ENCODE measurements around the gene OR3A2.
"Not testable (repeated sequence)": the region's sequence is repeated elsewhere in the genome, so short reads cannot be mapped to it uniquely, and the experiment has no call there.

Gene OR3A2

GRCh38 chr17:3308603-3309002 is 77.5 kb downstream of the OR3A2 start:
- in situ Hi-C loops (cut with MboI; ENCODE audit: low pct_unique_long_range_greater_than_20kb, low sequenced_read_pairs): loop anchor here (25.0 kb wide), 1 partner anchor 96 kb away; the partner anchor contains the start of gene OR1A1

GRCh38 chr17:3298260-3298659 is 87.8 kb downstream of the OR3A2 start, which contains the start of gene OR3A1:
TSS of gene OR3A1 (minus strand) at chr17:3298360. CDS start at chr17:3292582, 5,778 bp downstream.
- DNase-seq: no peak
- in situ Hi-C loops (cut with MboI; ENCODE audit: low pct_unique_long_range_greater_than_20kb, low sequenced_read_pairs): no loop called here

More at GRCh38 chr17:3308603-3309002, 77.5 kb downstream of the OR3A2 start:
- peak; percentile 5 for DNase-seq

GRCh38 chr17:3295632-3296031 is 90.5 kb downstream of the OR3A2 start:
- no peak for DNase-seq
- in situ Hi-C loops (cut with MboI; ENCODE audit: low pct_unique_long_range_greater_than_20kb, low sequenced_read_pairs): no loop called here

GRCh38 chr17:3293548-3293947 is 92.6 kb downstream of the OR3A2 start:
- DNase-seq; in situ Hi-C loops (cut with MboI; ENCODE audit: low pct_unique_long_range_greater_than_20kb, low sequenced_read_pairs): not testable (repeated sequence)

GRCh38 chr17:3282901-3283300 is 103.2 kb downstream of the OR3A2 start:
- in situ Hi-C loops (cut with MboI; ENCODE audit: low pct_unique_long_range_greater_than_20kb, low sequenced_read_pairs): no loop called here
- no peak for DNase-seq

GRCh38 chr17:3276126-3276525 is 110.0 kb downstream of the OR3A2 start:
- in situ Hi-C loops (cut with MboI; ENCODE audit: low pct_unique_long_range_greater_than_20kb, low sequenced_read_pairs): no loop called here
- no peak for DNase-seq

- no peak for DNase-seq
- in situ Hi-C loops (cut with MboI; ENCODE audit: low pct_unique_long_range_greater_than_20kb, low sequenced_read_pairs): no loop called here
Observed at GRCh38 chr17:3271072-3271848, 114.8 kb downstream of the OR3A2 start.

GRCh38 chr17:3260600-3260999 is 125.5 kb downstream of the OR3A2 start:
- in situ Hi-C loops (cut with MboI; ENCODE audit: low pct_unique_long_range_greater_than_20kb, low sequenced_read_pairs): no loop called here
- DNase-seq: no peak

GRCh38 chr17:3260163-3260562 is 125.9 kb downstream of the OR3A2 start:
- in situ Hi-C loops (cut with MboI; ENCODE audit: low pct_unique_long_range_greater_than_20kb, low sequenced_read_pairs): no loop called here
- no peak for DNase-seq

GRCh38 chr17:3256575-3256974 is 129.5 kb downstream of the OR3A2 start:
- DNase-seq: no peak
- in situ Hi-C loops (cut with MboI; ENCODE audit: low pct_unique_long_range_greater_than_20kb, low sequenced_read_pairs): no loop called here

GRCh38 chr17:3249013-3249412 is 137.1 kb downstream of the OR3A2 start:
- DNase-seq; in situ Hi-C loops (cut with MboI; ENCODE audit: low pct_unique_long_range_greater_than_20kb, low sequenced_read_pairs): not testable (repeated sequence)

- in situ Hi-C loops (cut with MboI; ENCODE audit: low pct_unique_long_range_greater_than_20kb, low sequenced_read_pairs); DNase-seq: not testable (repeated sequence)
Observed at GRCh38 chr17:3244841-3245240, 141.3 kb downstream of the OR3A2 start.

- DNase-seq; in situ Hi-C loops (cut with MboI; ENCODE audit: low pct_unique_long_range_greater_than_20kb, low sequenced_read_pairs): not testable (repeated sequence)
Observed at GRCh38 chr17:3241044-3241443, 145.1 kb downstream of the OR3A2 start.

- DNase-seq: peak; percentile 87
- in situ Hi-C loops (cut with MboI; ENCODE audit: low pct_unique_long_range_greater_than_20kb, low sequenced_read_pairs): not testable (repeated sequence)
Observed at GRCh38 chr17:3238685-3239084, 147.4 kb downstream of the OR3A2 start.

- DNase-seq; in situ Hi-C loops (cut with MboI; ENCODE audit: low pct_unique_long_range_greater_than_20kb, low sequenced_read_pairs): not testable (repeated sequence)
Observed at GRCh38 chr17:3232300-3232699, 153.8 kb downstream of the OR3A2 start.

All from KBM-7 (cell line).